GM18520 (cell line): Measurements from ENCODE around the gene DLK1.

Source experiments
- ATAC-seq: cut with Tn5 transposase; IDR thresholded peaks from one replicate; pipeline ENCODE4 v1.9.1; 2021; ENCODE audit not compliant: unreplicated experiment

Gene DLK1

DNA sequence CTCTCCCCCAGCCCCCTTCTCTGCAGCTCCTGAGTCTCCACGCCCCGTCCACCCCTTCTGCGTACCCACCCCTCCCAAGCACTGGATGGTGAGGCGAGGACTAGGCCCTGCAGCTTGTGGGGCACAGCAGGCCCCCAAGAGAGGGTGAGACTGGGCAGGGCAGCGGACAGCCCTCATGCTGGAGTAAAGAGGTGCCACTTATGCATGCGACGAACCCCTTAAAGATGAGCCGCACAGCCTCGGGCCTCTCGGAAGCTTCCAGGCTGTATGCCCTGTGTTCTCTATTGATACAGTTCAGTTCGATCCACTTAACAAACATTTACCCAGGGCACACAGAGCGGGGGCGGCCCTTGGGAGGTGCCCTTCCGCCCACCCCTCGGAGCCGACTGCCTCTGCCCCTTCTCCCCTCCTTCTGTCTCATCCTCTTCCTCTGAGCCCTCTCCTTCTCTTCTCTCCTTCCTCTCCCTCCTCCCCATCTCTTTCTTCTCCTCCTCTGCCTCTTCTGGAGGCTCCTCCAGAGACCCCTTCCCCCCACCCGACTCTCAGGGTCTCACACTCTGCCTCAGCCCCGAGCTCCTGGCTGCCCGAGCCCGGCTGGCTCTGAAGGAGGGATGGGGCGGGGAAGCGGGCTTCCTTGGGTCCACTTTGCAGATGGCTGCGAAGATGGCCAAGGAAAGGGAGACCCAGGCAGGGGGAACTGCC, 32.7 kb upstream of the DLK1 start:
- no peak for ATAC-seq

DNA sequence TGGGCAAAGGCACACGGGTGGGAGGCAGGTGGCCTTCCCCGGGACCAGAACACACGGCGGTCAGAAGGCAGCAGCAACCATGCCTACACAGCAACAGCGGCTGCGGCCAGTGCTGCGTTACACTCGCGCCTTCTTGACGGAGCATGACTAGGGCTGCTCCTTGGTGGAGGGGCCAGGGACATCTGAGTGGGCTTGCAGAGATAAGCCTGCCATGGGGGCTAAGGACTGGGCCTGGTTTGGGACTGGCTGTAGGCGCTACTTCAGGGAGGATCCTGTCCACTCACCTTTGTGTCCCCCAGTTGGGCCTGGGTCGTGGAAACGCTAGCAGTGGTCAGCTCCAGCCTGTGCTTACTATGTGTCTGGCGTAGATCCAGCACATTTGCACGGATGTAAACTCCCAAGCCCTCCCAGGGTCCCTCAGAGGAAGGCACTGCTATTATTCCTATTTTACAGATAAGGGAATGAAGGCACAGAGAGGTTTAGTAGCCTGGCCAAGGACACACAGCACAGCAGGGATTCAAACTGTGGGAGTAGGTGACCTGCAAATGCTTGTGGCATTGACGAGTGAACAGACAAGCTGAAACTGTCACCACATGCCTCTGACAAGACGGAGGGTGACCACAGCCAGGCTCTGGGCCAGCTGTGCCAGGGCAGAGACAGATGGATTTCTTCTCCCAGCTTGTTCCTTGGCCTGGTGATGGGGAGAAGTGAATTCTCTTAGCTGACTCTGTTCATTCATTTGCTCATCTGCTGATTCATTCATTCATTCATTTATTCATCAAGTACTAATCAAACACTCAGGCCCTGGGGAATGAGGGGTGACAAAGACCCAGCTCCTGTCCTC, 31.9 kb upstream of the DLK1 start:
- ATAC-seq, result no peak

DNA sequence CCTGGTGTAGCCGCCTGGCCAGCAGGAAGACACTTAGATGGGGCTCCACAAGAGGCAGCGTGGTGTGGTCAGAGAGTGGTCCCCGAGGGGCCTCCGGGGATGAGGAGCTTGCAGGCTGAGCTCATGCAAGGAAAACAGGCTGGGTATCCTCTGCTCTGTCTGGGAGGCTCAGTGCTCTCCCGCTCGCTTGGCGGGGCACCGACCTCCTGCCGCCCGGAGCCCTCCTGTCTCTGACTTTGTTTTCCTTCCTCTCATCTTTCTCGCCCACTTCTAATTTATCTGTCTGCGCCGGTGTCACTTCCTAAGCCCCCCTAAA, 31.3 kb upstream of the DLK1 start:
- ATAC-seq, result no peak

DNA sequence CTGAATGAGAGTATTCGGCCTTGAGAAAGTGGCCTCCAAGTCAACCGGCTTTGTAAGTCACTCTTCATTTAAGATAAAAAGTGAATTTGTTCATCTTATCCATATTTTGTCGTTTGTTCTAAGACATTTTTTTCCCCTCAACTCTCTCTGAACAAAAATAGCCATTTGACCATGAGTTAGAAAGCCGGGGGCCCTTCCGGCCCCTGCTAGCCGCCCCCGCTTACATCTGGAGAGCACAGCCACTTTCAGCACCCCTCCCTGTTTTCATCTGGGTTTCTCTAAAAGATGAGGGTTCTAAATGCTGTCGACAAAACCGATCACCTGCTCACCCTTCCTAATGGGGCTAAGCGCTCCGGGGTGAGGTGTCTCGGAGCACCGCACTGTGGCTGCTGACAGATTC, 30.7 kb upstream of the DLK1 start:
- no peak for ATAC-seq

DNA sequence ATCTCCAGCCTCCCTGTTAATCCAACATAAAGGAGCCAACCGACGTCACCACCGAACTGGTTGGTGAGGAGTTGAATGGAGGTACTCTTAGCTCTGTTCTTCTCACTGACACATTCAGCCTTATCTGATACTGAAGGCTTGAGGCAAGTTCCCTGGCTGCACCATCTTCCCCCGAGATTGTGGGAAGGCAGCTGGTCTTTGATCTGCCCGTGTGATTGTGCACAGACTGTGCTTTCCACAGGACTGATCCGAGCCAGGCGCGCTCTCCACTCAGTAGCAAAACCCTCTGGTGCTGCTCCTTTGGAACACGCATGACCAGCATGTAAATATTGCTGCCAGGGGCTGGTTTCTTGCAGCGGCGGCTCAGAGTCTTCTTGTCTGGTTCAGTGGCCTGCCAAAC, 30.1 kb upstream of the DLK1 start:
- no peak for ATAC-seq

DNA sequence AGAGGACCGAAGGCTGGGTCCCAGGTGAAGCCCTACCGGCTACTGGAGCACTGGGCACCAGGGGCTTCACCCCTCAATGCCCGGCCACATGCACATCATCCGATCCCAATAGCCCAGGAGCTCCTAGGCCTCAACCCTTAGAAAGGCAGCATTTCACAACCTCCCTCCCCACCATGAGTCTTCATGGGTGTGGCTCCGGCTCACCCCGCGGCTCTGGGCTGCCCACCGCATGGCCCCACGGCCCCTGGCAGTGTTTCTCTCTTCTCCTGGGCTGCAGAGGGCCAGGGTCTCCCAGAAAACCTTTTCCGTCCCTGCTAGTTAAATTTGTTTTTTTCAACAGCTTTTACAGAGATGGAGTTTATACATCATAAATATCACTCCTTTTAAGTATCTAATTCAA, 28.6 kb upstream of the DLK1 start:
- ATAC-seq, result no peak

DNA sequence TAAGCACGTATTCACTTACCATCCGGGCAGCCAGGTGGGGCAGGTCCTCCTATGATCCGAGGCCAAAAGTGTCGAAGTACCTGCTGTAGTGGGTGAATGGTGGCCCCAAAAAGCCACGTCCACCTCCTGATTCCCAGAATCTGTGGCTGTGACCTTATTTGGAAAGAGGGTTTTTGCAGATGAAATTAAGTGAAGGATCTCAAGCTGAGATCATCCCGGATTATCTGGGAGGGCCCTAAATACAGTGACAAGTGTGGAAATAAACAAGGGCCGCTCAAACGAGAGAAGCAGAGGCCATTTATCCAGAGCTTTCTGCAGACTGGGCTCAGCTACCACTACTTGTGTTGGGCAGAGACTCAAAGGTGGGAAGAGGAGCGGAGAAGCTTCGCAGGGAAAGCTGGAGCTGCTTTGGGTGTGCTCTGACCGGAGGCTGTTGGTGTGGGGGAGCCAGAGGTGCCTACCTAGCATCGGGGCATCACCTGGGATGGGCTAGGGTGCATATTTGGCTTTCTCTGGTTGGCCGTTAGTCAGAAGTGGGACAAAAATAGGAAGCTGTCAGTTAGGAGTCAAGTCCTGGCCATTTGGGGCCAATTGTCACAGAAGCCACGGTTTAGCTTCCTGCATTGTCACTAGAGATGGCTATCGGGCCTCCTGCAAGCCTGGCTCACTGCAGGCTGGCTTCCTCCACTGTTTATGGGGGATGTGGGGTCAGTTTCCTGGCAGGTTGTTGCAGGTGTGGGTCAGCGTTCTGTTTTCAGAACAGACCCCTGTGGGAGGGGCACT, 27.8 kb upstream of the DLK1 start:
- no peak for ATAC-seq

DNA sequence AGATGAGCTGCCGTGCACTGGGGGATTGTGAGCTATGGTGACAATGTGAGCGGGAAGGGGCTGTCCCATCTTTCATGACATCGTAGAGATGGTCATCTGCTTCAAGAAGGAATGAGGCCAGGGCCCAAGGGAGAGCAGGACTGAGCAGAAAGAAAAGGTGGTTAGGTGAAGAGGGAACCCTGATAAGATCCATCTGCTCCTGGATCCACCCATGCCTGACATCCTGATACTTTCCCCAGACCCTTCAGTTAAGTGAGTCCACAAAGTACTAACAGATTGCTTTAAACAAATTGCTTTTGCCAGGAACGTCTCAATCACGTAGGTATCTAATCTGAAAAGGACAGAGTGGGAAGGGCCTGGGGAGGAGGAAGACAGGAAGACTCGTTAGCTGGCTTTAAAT, 25.4 kb upstream of the DLK1 start:
- no peak for ATAC-seq

DNA sequence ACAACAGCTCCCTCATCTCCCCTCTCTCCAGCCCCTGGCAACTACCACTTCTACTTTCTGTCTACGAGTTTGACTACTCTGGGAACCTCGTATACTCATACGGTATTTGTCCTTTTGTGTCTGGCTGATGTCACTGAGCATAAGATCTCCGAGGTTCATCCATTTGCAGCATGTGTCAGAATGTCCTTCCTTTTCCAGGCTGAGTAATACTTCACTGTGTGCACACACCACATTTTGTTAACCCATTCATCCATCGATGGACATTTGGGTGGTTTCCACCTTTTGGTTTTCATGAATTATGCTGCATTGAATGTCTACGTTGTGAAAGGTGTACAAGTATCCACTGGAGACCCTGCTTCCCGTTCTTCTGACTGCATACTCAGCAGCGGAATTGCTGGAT, 24.1 kb upstream of the DLK1 start:
- ATAC-seq, result no peak

DNA sequence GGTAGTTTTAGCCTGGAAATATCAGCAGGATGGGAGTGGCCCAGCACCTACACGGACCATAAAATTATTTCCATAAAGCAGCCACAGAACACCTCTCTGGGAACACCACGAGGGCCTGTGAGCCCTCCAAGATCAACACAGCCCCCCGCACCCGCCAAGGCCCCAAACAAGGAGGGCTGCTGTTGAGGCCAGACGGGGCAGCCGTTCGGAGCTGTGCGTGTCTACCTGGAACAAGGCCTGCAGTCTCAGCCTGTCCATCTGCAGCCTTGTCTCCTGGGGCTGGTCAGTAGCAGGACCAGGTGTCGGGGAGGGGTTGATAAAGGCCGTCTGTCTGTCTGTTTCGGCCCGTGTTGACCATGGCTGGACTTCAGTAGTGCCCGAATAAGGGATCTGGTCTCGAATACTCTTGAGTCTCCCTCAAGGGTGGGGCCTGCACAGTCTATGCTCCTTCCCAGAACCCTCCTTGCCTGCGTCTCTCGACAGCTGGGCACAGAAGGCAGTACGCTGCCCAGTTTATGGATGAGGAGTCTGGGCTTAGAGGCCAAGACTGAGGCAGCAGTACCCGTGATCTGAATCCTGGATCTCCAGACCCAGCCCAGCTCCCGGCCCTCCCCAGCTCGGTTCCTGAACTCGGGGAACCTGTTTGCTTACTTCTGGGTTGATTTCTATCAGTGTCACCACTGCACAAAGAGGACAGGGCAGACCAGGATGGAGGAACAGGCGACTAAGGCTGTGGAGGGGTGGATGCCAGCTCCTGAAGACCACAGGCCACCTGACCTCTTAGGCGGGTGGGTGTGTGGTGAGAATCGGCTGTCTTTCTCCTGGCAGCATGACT, 23.1 kb upstream of the DLK1 start:
- ATAC-seq, result no peak

DNA sequence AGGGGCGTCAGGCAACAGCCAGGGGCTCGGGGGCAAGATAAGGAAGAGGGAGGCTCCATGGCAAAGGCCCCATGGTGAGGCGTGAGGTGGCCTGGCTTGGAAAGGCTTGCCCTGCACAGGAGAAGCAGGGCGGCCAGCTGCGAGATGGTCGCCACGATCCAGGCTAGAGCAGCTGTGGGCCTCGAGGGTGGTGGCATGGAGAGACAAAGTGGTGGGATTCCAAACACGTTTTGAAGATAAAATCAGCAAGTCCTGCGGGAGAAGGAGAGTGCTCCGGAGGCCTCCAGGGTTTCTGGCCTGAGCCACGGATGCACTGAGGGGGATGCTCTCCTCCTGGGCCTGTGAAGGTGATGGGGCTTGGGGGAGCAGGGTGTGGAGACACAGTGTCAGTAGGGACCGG, 20.5 kb upstream of the DLK1 start:
- no peak for ATAC-seq

DNA sequence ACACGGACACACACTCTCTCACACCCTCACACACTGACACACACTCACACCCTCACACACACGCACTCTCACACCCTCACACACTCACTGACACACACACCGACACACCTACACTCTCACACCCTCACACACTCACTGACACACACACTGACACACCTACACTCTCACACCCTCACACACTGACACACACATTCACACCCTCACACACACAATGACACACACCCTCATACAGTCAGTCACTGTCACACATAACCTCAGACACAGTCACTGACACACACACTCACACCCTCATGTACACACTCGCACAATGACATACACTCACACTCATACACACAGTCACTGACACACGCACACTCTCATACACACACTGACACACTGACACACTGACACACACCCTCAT, 19.8 kb upstream of the DLK1 start:
- ATAC-seq, result no peak

DNA sequence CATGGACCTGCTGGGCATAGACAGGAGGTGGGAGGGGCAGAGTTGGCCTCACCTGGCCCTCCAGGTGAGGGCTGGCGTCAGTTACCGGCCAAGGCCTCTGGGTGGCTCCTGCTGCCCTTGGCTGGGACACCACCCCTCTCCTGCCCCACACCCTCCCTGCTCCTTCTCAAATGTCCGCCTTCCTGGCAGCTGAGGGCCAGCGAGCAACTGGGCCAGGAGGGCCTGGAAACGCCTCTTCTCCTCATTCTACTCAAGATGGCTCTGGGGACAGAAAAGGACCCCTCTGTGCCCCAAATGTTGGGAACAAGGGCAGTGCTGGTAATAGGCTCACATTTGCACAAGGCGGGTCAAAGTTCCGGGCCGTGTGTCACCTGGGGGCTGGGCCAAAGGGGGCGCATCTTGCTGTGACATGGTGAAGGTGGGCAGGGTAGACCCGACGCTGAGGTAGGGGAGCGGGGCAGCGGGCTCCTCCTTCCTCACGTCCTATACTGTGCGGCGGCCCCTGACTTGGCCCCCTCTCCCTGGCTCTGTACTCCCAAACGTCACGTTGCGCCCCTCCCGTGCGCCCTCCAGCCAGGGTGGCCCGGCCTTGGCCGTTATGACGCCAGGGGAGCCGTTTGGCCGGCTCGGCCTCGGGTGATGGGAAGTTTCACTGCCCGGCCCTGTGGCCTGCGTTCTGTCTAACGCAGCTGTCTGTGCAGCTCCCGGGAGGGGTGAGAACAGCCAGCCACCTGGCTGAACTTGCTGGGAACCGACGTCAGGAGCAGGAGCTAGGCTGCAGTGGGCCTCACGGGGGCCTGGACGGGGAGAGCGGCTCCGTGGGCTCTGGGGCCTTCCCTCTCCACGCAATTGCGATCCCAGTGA, 18.0 kb upstream of the DLK1 start:
- ATAC-seq, result no peak

DNA sequence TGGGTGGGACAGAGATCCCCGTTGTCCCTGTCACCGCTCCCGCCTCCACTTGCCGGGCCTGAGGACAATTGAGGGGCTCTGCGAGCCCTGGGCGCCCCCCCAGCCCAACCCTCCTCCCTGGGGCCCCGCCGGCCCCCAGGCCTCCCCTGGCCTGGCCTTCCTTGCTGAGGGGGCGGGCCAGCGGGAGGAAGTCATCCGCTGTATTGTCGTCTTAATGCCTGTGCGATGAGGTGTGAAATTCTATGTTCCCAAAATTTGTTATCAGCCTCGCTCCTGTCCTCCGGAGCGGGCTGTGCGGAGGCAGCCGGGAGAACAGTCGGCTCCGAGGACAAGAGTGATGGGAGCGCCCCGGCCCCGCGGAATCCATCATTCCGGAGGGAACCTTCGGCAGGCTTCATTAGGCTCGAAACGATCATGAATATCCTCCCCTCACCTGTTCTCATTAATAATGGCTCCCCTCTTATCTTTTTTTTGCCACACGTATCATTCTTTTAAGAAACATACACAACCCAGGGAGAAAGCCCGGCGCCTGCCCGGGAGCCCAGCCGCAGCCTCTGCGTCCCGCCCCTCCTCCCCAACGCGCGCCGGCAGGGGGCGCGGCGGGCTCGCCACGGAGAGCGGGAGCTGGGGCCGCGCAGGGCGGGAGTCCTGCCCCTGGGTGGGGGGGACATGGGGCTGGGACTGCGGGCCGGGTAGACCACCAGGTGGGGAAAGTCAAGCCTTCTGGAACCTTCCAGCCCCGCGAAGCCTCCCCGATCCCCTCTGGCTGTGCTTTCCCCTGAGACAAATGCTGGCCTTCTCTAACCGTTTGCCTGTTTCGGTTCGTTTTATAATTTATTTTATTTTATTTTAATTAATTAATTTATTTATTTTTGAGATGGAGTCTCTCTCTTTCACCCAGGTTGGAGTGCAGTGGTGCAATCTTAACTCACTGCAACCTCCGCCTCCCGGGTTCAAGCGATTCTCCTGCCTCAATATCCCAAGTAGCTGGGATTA, 17.1 kb upstream of the DLK1 start:
- ATAC-seq, result no peak

DNA sequence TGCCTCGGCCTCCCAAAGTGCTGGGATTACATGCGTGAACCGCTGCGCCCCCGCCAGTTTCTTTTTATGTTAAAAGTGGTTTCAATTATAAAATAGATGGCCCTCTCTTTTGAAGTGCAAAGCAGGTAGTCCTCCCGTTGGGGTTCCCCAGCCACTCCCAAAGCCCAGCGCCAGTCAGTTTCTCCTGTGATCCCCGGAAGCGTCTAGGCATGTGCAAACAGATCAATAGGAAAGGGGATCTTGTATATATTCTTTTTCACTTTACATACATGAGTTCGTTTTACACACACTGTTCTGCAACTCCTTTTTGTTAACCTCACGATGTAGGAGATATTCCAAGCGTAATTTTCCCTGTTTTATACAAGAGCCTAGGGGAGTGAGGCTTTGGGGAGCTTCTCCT, 16.3 kb upstream of the DLK1 start:
- no peak for ATAC-seq

DNA sequence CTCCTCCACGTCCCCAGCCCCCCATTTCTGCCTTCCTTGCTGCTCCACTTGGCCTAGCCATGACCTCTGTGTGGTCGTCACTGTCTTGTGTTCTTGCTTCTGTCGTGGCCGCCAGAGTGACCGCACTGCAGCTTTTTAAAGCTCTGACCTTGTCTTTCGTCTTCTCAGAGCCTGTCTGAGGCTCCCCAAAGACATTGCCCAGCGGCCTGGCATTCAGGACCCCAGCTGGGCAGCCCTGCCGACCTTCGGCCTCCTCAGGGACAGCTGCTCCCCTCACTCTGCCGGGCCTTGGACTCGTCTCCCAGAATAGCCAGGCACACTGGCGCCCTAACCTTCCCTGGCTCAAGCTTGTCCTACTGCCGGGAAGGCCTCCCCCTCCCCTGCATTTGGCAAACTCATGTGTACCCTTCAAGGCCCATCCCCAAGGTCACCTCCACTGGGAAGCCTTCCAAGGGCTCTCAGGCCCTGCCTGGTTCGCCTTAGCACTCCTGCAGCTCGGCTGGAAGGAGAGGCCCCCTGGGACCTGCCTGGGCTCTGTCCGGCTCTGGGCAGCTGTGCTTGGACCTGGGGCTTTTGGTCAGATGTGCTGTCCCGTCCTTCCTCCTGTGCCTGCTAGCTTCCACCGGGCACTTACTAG, 15.7 kb upstream of the DLK1 start:
- no peak for ATAC-seq

DNA sequence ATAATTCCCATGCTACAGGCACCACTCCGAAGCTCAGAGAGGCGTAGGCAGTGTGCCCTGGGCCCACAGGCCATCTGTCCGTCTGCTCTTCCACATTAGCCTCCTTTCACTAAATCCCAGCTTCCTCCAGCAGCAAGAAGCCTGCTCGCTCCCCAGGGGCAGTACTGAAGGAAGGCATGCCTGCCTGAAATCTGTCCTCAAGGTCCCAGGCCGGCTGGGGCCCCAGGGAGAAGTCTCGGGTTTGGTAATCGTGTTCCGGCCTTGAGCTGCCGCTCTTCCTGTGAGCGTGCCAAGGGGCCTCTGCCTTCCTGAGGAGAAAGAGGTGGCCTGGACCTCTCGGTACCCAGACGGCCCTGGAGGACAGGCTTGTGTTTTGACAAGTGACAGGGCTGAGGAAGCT, 15.2 kb upstream of the DLK1 start:
- ATAC-seq, result no peak

DNA sequence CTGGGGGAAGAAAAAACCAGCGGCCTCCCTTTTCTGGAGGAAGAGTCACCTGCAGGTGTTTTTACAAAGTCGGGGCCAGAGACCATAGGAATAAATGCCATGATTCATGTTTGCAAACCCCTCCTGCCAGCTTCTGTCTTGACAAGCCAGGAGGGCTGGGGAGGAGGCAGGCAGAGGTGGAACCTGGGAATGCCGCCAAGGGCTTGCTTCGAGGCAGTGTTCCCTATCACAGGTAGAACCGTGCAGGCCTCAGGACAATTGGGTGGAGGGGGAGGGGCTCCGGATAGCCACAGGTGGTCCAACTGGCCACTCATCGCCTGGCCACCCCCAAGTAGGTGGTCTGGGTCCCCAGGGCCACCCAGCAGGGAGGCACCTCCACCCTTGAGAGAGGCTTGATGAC, 14.2 kb upstream of the DLK1 start:
- ATAC-seq, result no peak

DNA sequence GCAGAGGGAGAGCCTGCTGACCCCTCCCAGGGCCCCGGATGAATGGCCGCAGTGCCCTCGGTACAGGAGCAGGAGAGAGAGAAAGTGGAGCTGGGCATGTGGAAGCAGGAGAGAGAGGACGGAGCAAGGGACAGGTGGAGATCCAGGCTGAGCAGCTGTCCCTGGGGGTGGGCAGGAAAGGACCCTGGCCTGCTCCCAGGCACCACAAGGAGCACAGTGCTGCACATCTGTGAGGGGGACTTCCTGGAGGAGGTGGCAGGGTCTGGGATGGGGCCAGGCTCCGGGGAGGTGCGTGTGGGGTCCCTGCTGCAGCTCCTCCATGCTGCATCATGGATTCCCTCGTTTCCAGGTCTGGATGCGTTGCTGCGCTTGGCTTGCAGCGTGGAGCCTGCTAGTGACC, 13.0 kb upstream of the DLK1 start:
- no peak for ATAC-seq
